Measurements from ENCODE around the gene ZRANB3.
"Not testable (repeated sequence)": the region's sequence is repeated elsewhere in the genome, so short reads cannot be mapped to it uniquely, and the experiment has no call there.

- not testable (repeated sequence) for TF ChIP-seq CTCF (IDR thresholded peaks at IDR 0.05; ENCODE audit: low read depth, low read length, missing input control); YY1 (IDR thresholded peaks at IDR 0.05); SP1 (IDR thresholded peaks at IDR 0.05); TAF1 (conservative IDR thresholded peaks at IDR 0.05); ZBTB33 (IDR thresholded peaks at IDR 0.05); NR2F2 (IDR thresholded peaks at IDR 0.05); REST (IDR thresholded peaks at IDR 0.05); RXRA (IDR thresholded peaks at IDR 0.05); JUND (IDR thresholded peaks at IDR 0.05)
Measured at GRCh38 chr2:135453027-135453426, 78.0 kb downstream of the ZRANB3 start.

All from liver (tissue), 3 donors.